ENCODE data around the gene ITPRIP.

Gene ITPRIP

DNA sequence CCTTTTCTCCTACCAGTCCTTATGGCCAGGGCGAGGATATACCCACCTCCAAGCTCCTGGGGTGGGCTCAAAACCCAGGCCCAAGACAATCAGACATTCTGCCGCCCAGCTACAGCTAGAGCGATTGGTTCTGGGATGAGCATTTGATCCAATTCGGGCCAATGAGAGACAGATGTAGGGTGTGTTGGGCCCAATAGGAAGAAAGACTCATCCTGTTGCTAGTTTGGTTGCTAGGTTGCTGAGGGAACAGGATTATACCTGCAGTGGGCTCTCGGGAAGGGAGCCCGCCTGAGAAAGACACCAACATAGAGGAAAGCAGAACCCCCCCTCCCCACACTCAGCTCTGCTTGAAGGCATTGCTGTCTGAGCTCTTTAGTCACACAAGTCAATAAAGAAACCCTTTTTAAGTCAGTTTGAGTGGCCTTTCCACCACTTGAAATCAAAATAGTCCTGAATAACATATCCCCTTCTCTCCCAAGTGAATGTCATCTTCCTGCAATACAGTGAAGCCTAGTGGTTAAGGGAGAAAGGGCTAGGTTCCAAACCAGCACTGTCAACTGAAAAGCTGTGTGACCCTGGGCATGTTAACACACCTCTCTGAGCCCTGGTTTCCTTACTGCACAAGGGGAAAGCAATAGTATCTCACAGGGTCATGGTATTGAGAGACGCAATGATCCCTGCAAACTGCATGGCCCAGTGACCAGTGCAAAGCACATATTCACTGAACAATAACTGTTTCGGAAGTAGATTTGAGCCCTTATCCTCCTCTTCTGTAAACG lies 21.8 kb downstream of the ITPRIP start:
- Mint-ChIP-seq H3K36me3 (peaks cover 12% of the 10 kb centered on the region), H3K9me3 (no peaks in the 10 kb centered on the region), H3K27me3 (no peaks in the 10 kb centered on the region), H3K4me3 (no peak overlapping the region), H3K27ac (peak overlapping the region; percentile 88), H3K4me1 (peaks cover 36% of the 10 kb centered on the region)
- DNase-seq (ENCODE audit: low spot score in 2 of 2) (no peak), ATAC-seq (ENCODE audit: low read depth) (no peak)

DNA sequence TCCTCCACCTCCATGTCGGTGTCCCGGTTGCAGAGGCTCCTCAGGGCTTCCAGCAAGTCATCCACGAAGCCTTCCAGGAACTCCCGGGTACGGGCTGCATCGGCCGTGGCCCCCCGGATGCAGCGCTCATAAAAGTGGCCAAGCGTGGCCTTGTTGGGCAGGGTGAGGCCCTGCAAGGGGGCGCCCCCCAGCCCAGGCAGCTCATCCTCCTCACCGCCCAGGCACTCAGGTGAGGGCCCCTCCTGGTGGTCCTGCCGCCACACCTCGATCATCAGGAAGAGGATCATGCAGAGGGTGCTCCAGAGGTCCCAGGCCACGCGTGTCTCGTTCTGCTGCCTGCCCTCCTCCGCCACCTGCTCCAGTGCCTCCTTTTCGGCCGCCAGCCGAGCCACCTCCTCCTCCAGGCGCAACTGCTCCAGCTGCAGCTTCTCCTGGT lies 22.8 kb downstream of the ITPRIP start:
- no peaks in the 10 kb centered on the region for H3K9me3 Mint-ChIP-seq
- no peaks in the 10 kb centered on the region for H3K27me3 Mint-ChIP-seq
- H3K4me1 Mint-ChIP-seq: peaks cover 35% of the 10 kb centered on the region
- ATAC-seq (ENCODE audit: low read depth) (no peak), DNase-seq (ENCODE audit: low spot score in 2 of 2) (no peak)
- H3K4me3 Mint-ChIP-seq: no peak overlapping the region
- no peak overlapping the region for H3K27ac Mint-ChIP-seq
- peaks cover 12% of the 10 kb centered on the region for H3K36me3 Mint-ChIP-seq

DNA sequence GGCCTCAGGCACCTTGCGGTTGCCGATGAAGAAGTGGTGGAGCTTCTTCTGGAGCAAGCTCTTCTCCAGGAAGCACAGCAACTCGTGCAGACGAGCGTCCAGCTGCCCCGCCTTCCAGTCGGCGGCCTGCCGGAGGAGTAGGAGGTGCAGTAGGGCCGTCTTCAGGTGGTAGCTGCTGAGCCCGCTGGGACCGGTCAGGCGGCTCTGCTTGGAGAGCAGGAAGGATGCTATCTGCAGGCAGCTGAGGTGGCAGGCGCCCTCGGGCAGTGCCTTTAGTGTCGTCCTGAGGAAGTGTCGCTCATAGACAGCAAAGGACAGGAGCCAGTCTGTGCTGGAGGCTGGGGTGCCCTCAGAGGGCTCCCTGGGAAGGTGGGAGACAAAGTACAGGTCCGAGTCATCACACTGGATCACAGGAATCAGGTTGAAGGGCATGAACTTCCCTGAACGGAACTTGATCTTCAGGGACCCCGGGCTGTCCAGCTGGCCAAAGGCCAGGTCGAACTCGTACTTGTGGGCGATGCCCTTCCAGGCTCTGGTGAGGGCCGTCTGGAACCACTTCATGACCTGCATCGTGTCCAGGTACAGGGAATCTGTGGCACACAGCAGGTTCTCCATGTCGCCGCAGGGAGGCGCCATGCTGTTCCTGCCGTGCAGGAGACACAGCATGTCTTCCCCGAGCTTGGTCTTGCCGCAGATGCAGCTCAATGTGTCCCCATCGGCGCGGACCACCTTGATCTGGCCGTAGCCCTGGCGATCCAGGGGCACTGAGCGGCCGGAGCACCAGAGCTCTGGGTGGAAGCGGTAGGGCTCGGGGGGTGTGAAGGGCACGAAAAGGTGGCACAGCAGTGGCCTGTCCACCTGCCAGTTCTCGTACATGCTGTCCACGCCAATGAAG lies 23.4 kb downstream of the ITPRIP start:
- no peak for ATAC-seq (ENCODE audit: low read depth)
- H3K27ac Mint-ChIP-seq: no peak overlapping the region
- H3K9me3 Mint-ChIP-seq: no peaks in the 10 kb centered on the region
- no peak overlapping the region for H3K4me3 Mint-ChIP-seq
- peaks cover 30% of the 10 kb centered on the region for H3K4me1 Mint-ChIP-seq
- no peaks in the 10 kb centered on the region for H3K27me3 Mint-ChIP-seq
- H3K36me3 Mint-ChIP-seq: peaks cover 12% of the 10 kb centered on the region
- no peak for DNase-seq (ENCODE audit: low spot score in 2 of 2)

DNA sequence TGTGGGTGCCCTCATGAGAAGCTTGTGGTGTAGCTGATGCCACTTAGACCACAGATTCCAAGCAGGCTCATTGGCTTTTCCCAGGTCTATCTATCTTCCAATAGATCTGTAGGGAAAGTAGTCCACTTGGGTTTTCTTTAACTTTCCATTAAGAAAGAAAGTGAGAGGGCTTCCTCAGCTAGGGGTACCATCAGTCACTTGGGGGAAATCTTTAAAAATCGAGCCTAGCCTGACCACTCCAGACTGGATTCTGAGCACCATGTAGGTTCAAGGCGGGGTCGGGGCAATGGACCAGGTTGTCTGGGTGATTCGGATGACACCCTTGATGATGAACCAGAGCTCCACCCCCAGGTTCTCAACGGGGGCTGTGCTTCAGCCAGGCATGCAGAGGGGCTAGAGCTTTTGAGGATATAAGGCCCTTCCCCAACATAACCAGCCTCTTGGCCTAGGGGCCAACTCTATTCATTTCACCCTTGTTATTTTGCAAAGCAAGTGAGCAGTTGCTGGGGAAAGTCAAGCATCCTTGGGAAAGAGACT lies 27.0 kb downstream of the ITPRIP start:
- H3K9me3 Mint-ChIP-seq: no peaks in the 10 kb centered on the region
- ATAC-seq (ENCODE audit: low read depth) (no peak), DNase-seq (ENCODE audit: low spot score in 2 of 2) (no peak)
- no peak overlapping the region for H3K4me3 Mint-ChIP-seq
- H3K27me3 Mint-ChIP-seq: no peaks in the 10 kb centered on the region
- peak overlapping the region; percentile 81 for H3K27ac Mint-ChIP-seq
- H3K4me1 Mint-ChIP-seq: peaks cover 18% of the 10 kb centered on the region
- H3K36me3 Mint-ChIP-seq: peaks cover 8% of the 10 kb centered on the region

DNA sequence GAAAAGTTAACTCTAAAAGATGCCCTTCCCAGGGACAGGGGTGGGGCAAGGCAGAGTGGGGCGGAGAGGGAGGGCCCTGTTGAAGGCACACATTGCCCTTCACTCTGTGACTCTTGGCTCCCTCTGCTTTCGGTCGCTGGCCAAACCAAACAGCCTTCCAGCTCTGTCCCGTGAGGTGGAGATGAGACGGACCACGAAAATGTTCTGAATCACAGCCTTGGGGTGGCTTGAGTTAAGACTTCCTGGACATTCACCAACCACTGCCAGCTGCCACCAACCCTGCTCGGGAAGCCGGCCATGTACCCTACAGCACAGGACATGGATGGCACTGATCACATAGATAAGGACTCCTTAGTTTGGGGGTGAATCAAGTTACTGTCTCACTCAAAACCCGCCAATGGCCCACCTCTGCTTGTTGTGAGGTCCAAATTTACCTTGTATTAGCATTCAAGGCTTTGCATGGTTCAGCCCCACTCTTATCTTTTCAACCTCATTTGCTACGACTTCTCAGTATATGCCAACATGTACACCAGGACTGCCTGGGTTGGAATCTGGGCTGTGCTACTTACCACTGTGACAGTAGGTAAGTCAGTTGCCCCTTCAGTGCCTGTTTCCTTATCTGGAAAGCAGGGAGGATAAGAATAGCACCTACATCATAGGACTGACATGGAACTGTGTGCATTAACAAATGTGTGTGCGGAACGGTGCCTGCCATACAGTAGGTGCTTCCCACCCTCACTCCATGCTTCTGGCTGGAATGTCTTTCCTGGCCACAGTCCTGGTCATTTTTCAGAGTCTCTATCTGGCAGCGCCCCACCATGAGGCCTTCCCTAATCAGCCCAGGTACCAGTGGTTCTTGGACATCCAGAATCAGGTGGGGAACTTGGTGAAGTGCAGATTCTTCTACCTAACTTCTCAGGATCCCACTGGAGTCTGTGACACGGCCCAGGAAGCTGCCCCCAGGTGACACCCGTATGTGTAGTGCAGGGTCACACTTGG lies 28.0 kb downstream of the ITPRIP start:
- Mint-ChIP-seq H3K4me1 (peaks cover 26% of the 10 kb centered on the region), H3K9me3 (no peaks in the 10 kb centered on the region), H3K36me3 (peaks cover 7% of the 10 kb centered on the region), H3K27me3 (no peaks in the 10 kb centered on the region), H3K4me3 (no peak overlapping the region), H3K27ac (peak overlapping the region; percentile 81)
- no peak for DNase-seq (ENCODE audit: low spot score in 2 of 2)
- no peak for ATAC-seq (ENCODE audit: low read depth)

- DNase-seq (ENCODE audit: low spot score in 2 of 2): no peak
- peak overlapping the region; percentile 87 for H3K27ac Mint-ChIP-seq
- ATAC-seq (ENCODE audit: low read depth): peak; percentile 61
- H3K36me3 Mint-ChIP-seq: peaks cover 6% of the 10 kb centered on the region
- no peaks in the 10 kb centered on the region for H3K9me3 Mint-ChIP-seq
- H3K4me3 Mint-ChIP-seq: no peak overlapping the region
- no peaks in the 10 kb centered on the region for H3K27me3 Mint-ChIP-seq
- H3K4me1 Mint-ChIP-seq: peaks cover 26% of the 10 kb centered on the region
These were observed 29.8 kb downstream of the ITPRIP start for GRCh38 chr10:104308439-104308903.

GRCh38 chr10:104307576-104308438 lies 30.5 kb downstream of the ITPRIP start:
- Mint-ChIP-seq H3K4me1 (peaks cover 24% of the 10 kb centered on the region), H3K27me3 (no peaks in the 10 kb centered on the region), H3K27ac (peak overlapping the region; percentile 87), H3K4me3 (no peak overlapping the region), H3K36me3 (peaks cover 1% of the 10 kb centered on the region), H3K9me3 (no peaks in the 10 kb centered on the region)
- DNase-seq (ENCODE audit: low spot score in 2 of 2) (no peak), ATAC-seq (ENCODE audit: low read depth) (no peak)

DNA sequence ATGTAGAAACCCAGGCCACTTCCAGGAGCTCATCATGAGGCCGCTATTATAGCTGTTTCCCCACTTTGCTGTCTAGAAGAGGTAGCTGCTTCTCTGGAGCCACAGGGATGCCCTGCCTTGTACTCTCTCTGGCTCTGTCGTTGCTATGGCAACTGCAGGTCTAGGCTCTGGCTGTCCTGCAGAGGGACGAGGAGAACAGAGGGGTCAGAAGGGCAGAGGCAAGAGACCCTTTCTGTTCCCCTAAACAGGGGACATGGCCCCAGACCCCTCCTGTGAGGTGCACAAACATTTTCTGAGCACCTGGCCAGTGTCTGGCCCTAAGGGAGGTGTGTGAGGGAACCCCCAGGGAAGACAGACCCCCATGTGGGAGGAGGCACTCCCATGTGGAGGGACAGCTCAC lies 31.4 kb downstream of the ITPRIP start:
- H3K4me3 Mint-ChIP-seq: no peak overlapping the region
- no peaks in the 10 kb centered on the region for H3K27me3 Mint-ChIP-seq
- H3K9me3 Mint-ChIP-seq: no peaks in the 10 kb centered on the region
- peaks cover 24% of the 10 kb centered on the region for H3K4me1 Mint-ChIP-seq
- H3K27ac Mint-ChIP-seq: no peak overlapping the region
- ATAC-seq (ENCODE audit: low read depth): no peak
- no peak for DNase-seq (ENCODE audit: low spot score in 2 of 2)
- peaks cover under 1% of the 10 kb centered on the region for H3K36me3 Mint-ChIP-seq

- Mint-ChIP-seq H3K27me3 (peaks cover 5% of the 10 kb centered on the region), H3K9me3 (no peaks in the 10 kb centered on the region), H3K27ac (no peak overlapping the region), H3K4me3 (no peak overlapping the region), H3K36me3 (no peaks in the 10 kb centered on the region), H3K4me1 (peaks cover 26% of the 10 kb centered on the region)
- ATAC-seq (ENCODE audit: low read depth) (no peak), DNase-seq (ENCODE audit: low spot score in 2 of 2) (no peak)
These were observed 33.3 kb downstream of the ITPRIP start for GRCh38 chr10:104304927-104305326.

DNA sequence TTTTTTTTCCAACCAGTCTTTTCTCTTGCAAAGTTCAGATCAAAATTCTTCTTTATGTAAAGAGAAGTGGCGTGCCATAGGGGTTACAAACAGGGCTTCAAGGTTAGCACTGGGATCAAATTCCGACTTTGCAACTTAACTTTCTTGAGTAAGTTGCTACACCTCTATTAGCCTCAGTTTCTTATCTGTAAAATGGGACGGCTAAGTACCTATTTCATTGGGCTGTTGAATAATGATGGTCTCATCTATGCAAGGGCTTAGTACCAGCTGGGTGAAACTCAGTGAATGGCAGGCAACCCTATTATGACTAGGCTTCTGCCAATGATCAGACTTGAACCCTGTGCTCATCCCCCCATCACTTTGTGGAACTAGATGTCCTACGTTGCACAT lies 33.9 kb downstream of the ITPRIP start:
- no peak overlapping the region for H3K4me3 Mint-ChIP-seq
- ATAC-seq (ENCODE audit: low read depth): no peak
- H3K27ac Mint-ChIP-seq: no peak overlapping the region

DNA sequence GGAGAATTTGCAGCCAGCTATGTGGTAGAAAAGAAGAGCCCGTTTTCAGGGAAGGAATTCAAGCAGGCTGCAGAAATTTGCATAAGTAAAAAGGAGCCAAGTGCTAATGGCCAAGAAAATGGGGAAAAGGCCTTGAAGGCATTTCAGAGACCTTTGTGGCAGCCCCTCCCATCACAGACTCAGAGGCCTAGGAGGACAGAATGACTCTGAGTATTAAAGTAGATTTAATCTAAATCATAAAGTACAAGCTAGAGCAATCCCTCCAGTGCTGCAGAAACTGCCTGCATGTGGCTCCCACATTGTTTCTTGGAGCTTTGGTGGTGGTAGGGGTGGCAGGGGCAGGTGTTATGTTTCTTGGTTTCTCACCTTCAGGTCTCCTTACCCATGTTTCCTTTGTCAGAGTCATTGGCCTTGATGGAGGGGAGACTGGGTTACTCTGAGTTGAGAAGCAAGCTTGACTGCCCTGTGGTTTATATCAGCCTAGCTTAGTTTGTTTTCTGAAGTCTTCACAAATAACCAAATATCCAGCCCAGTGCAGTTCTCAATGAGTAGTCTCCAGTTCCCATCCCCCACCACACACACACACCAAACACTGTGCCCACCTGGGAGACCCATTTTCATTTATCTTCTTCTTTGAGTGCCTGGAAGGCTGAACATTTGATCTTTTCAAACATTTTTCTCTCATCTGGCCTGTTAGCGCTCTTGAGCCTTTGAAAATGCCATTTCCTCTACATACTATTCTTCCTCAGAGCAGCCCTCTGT lies 34.5 kb downstream of the ITPRIP start:
- Mint-ChIP-seq H3K36me3 (no peaks in the 10 kb centered on the region), H3K4me1 (peaks cover 23% of the 10 kb centered on the region), H3K4me3 (no peak overlapping the region), H3K9me3 (no peaks in the 10 kb centered on the region), H3K27ac (no peak overlapping the region), H3K27me3 (peaks cover 5% of the 10 kb centered on the region)
- DNase-seq (ENCODE audit: low spot score in 2 of 2) (no peak), ATAC-seq (ENCODE audit: low read depth) (no peak)

More for the DNA sequence above, 33.9 kb downstream of the ITPRIP start:
- Mint-ChIP-seq H3K9me3 (no peaks in the 10 kb centered on the region), H3K4me1 (peaks cover 26% of the 10 kb centered on the region), H3K36me3 (no peaks in the 10 kb centered on the region), H3K27me3 (peaks cover 5% of the 10 kb centered on the region)
- DNase-seq (ENCODE audit: low spot score in 2 of 2): no peak

Data from memory B cell (primary cell).